ENCODE data around the gene LRCOL1.

DNA sequence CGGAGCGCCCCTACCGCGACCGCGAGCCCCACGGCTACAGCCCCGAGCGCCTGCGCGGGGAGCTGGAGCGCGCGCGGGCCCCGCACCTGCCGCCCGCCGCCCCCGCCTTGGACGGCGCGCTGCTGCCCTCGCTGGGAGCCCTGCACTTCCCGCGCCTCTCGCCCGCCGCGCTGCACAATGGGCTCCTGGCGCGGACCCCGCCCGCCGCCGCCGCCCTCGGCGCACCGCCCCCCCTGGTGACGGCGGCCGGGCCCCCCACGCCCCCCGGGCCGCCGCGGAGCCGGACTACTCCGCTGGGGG is 27.0 kb downstream of the LRCOL1 start:
- TF ChIP-seq, protein P1, sequence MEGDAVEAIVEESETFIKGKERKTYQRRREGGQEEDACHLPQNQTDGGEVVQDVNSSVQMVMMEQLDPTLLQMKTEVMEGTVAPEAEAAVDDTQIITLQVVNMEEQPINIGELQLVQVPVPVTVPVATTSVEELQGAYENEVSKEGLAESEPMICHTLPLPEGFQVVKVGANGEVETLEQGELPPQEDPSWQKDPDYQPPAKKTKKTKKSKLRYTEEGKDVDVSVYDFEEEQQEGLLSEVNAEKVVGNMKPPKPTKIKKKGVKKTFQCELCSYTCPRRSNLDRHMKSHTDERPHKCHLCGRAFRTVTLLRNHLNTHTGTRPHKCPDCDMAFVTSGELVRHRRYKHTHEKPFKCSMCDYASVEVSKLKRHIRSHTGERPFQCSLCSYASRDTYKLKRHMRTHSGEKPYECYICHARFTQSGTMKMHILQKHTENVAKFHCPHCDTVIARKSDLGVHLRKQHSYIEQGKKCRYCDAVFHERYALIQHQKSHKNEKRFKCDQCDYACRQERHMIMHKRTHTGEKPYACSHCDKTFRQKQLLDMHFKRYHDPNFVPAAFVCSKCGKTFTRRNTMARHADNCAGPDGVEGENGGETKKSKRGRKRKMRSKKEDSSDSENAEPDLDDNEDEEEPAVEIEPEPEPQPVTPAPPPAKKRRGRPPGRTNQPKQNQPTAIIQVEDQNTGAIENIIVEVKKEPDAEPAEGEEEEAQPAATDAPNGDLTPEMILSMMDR (IDR thresholded peaks at IDR 0.05), result no peak
- TF ChIP-seq REST (IDR thresholded peaks at IDR 0.05; ENCODE audit: insufficient read depth in 1 of 2, low read depth in 2 of 2, low read length in 1 of 2), result no peak

Data from Panc1 (cell line).